Naive B cell (primary cell): ENCODE measurements around the gene PCOLCE2. TPM values are rescaled to one million over a fixed set of nuclear protein-coding genes. Genes with fewer than 3 reads are reported as not detected.

Experiments
- ATAC-seq, 2 donors: fragments of 150-1000 bp; cut with Tn5 transposase; 2 replicates each; pipeline ENCODE4 v1.10.0; 2021; ENCODE audit warnings: low read depth in 2 of 2, mild to moderate bottlenecking in 2 of 2, moderate library complexity in 2 of 2
- DNase-seq: peaks from one replicate; pipeline ENCODE4 v3.0.0; 2022
- H3K27ac Mint-ChIP-seq, 6 donors: one replicate each; pipeline ENCODE4 v1.8.0; 2020 to 2022; ENCODE audit warnings: mild to moderate bottlenecking in 6 of 6, mixed read lengths in 6 of 6, moderate library complexity in 5 of 6, inconsistent platforms in 2 of 6
- H3K27me3 Mint-ChIP-seq, 3 donors: one replicate each; pipeline ENCODE4 v1.8.0; 2021 to 2022; ENCODE audit warnings: mixed read lengths in 3 of 3, mild to moderate bottlenecking in 1 of 3
- H3K36me3 Mint-ChIP-seq, 2 donors: one replicate each; pipeline ENCODE4 v1.8.0; 2020 to 2022; ENCODE audit warnings: mixed read lengths in 2 of 2, inconsistent platforms in 1 of 2, mild to moderate bottlenecking in 1 of 2
- H3K4me1 Mint-ChIP-seq, 3 donors: one replicate each; pipeline ENCODE4 v1.8.0; 2020 to 2022; ENCODE audit warnings: mixed read lengths in 3 of 3, inconsistent platforms in 1 of 3, mild to moderate bottlenecking in 1 of 3, moderate library complexity in 1 of 3
- H3K4me3 Mint-ChIP-seq, 8 donors: one replicate each; pipeline ENCODE4 v1.8.0; 2020 to 2022; ENCODE audit warnings: mild to moderate bottlenecking in 8 of 8, mixed read lengths in 8 of 8, moderate library complexity in 8 of 8, inconsistent platforms in 2 of 8
- H3K9me3 Mint-ChIP-seq, 7 donors: one replicate each; pipeline ENCODE4 v1.8.0; 2020 to 2022; ENCODE audit warnings: mixed read lengths in 7 of 7, mild to moderate bottlenecking in 5 of 7, inconsistent platforms in 2 of 7, moderate library complexity in 1 of 7
- polyA plus RNA-seq, 6 donors: library from polyadenylated mRNA; unstranded; fragments of 300-500 nt; fragmentation: Illumina TruSeq; gene quantifications; one replicate each; pipeline ENCODE4 v1.2.3, GENCODE V29; 2021; ENCODE audit warnings: low read depth in 6 of 6

Gene PCOLCE2
- polyA plus RNA-seq, 6 donors from 2014 or later = not detected

- peaks cover 0 to 5% (median 0%) of the 10 kb centered on the region in 3 donors for H3K27me3 Mint-ChIP-seq
- no peak for DNase-seq
- H3K4me3 Mint-ChIP-seq = no peak overlapping the region
- ATAC-seq = no peak
- H3K9me3 Mint-ChIP-seq = peaks cover 0 to 6% (median 0%) of the 10 kb centered on the region in 7 donors
- H3K4me1 Mint-ChIP-seq = no peaks in the 10 kb centered on the region
- no peak overlapping the region for H3K27ac Mint-ChIP-seq
- no peaks in the 10 kb centered on the region for H3K36me3 Mint-ChIP-seq
Observed at GRCh38 chr3:142849148-142849547, 39.7 kb downstream of the PCOLCE2 start.

GRCh38 chr3:142846779-142847577 is 41.9 kb downstream of the PCOLCE2 start:
- no peak overlapping the region for H3K27ac Mint-ChIP-seq
- no peak for DNase-seq
- H3K4me3 Mint-ChIP-seq = no peak overlapping the region
- H3K36me3 Mint-ChIP-seq = no peaks in the 10 kb centered on the region
- peaks cover 0 to 8% (median 0%) of the 10 kb centered on the region in 7 donors for H3K9me3 Mint-ChIP-seq
- no peak for ATAC-seq
- H3K4me1 Mint-ChIP-seq = no peaks in the 10 kb centered on the region
- H3K27me3 Mint-ChIP-seq = peaks cover 0 to 5% (median 0%) of the 10 kb centered on the region in 3 donors

GRCh38 chr3:142844339-142844977 is 44.4 kb downstream of the PCOLCE2 start:
- Mint-ChIP-seq H3K4me1 (no peaks in the 10 kb centered on the region), H3K4me3 (no peak overlapping the region), H3K36me3 (no peaks in the 10 kb centered on the region), H3K9me3 (peaks cover 0 to 8% (median 0%) of the 10 kb centered on the region in 7 donors), H3K27ac (no peak overlapping the region), H3K27me3 (peaks cover 0 to 9% (median 0%) of the 10 kb centered on the region in 3 donors)
- no peak for ATAC-seq
- DNase-seq = no peak

- H3K4me1 Mint-ChIP-seq = no peaks in the 10 kb centered on the region
- H3K36me3 Mint-ChIP-seq = no peaks in the 10 kb centered on the region
- peaks cover 0 to 8% (median 0%) of the 10 kb centered on the region in 7 donors for H3K9me3 Mint-ChIP-seq
- H3K27me3 Mint-ChIP-seq = peaks cover 0 to 24% (median 4%) of the 10 kb centered on the region in 3 donors
- no peak overlapping the region for H3K4me3 Mint-ChIP-seq
- DNase-seq (no peak), ATAC-seq (no peak)
- H3K27ac Mint-ChIP-seq = no peak overlapping the region
Observed at GRCh38 chr3:142839831-142840230, 49.1 kb downstream of the PCOLCE2 start.

- Mint-ChIP-seq H3K9me3 (no peaks in the 10 kb centered on the region), H3K27ac (no peak overlapping the region), H3K4me1 (no peaks in the 10 kb centered on the region), H3K36me3 (no peaks in the 10 kb centered on the region), H3K27me3 (peaks cover 4 to 25% (median 13%) of the 10 kb centered on the region in 3 donors), H3K4me3 (no peak overlapping the region)
- ATAC-seq (no peak), DNase-seq (no peak)
Observed at GRCh38 chr3:142837526-142837925, 51.4 kb downstream of the PCOLCE2 start.

GRCh38 chr3:142828703-142829305 is 60.1 kb downstream of the PCOLCE2 start:
- Mint-ChIP-seq H3K36me3 (no peaks in the 10 kb centered on the region), H3K27me3 (peaks cover 13 to 46% (median 25%) of the 10 kb centered on the region in 3 donors), H3K4me1 (no peaks in the 10 kb centered on the region), H3K27ac (peak overlapping the region in 1 of 6 donors; percentile 64), H3K4me3 (no peak overlapping the region), H3K9me3 (no peaks in the 10 kb centered on the region)
- peak; percentile 59 to 71 for ATAC-seq
- peak; percentile 3 for DNase-seq

- H3K4me3 Mint-ChIP-seq = no peak overlapping the region
- DNase-seq (no peak), ATAC-seq (no peak)
- no peaks in the 10 kb centered on the region for H3K36me3 Mint-ChIP-seq
- H3K27ac Mint-ChIP-seq = no peak overlapping the region
- no peaks in the 10 kb centered on the region for H3K9me3 Mint-ChIP-seq
- peaks cover 4 to 7% (median 7%) of the 10 kb centered on the region in 3 donors for H3K27me3 Mint-ChIP-seq
- H3K4me1 Mint-ChIP-seq = peaks cover 0 to 2% (median 0%) of the 10 kb centered on the region in 3 donors
Observed at GRCh38 chr3:142819179-142819578, 69.7 kb downstream of the PCOLCE2 start.

GRCh38 chr3:142818651-142819050 is 70.2 kb downstream of the PCOLCE2 start:
- H3K4me1 Mint-ChIP-seq = peaks cover 0 to 2% (median 0%) of the 10 kb centered on the region in 3 donors
- ATAC-seq = no peak
- no peak overlapping the region for H3K4me3 Mint-ChIP-seq
- no peak for DNase-seq
- peaks cover 4 to 7% (median 7%) of the 10 kb centered on the region in 3 donors for H3K27me3 Mint-ChIP-seq
- H3K36me3 Mint-ChIP-seq = no peaks in the 10 kb centered on the region
- no peaks in the 10 kb centered on the region for H3K9me3 Mint-ChIP-seq
- H3K27ac Mint-ChIP-seq = no peak overlapping the region

GRCh38 chr3:142817897-142818296 is 71.0 kb downstream of the PCOLCE2 start:
- no peak for DNase-seq
- Mint-ChIP-seq H3K4me3 (no peak overlapping the region), H3K9me3 (no peaks in the 10 kb centered on the region), H3K36me3 (no peaks in the 10 kb centered on the region), H3K4me1 (peaks cover 0 to 2% (median 0%) of the 10 kb centered on the region in 3 donors), H3K27me3 (peaks cover 4 to 7% (median 7%) of the 10 kb centered on the region in 3 donors), H3K27ac (no peak overlapping the region)
- ATAC-seq = no peak

GRCh38 chr3:142817356-142817755 is 71.5 kb downstream of the PCOLCE2 start:
- H3K27me3 Mint-ChIP-seq = peaks cover 4 to 7% (median 7%) of the 10 kb centered on the region in 3 donors
- H3K27ac Mint-ChIP-seq = no peak overlapping the region
- peaks cover 0 to 2% (median 0%) of the 10 kb centered on the region in 3 donors for H3K4me1 Mint-ChIP-seq
- H3K36me3 Mint-ChIP-seq = no peaks in the 10 kb centered on the region
- no peak for ATAC-seq
- no peaks in the 10 kb centered on the region for H3K9me3 Mint-ChIP-seq
- H3K4me3 Mint-ChIP-seq = no peak overlapping the region
- no peak for DNase-seq

GRCh38 chr3:142815803-142816202 is 73.1 kb downstream of the PCOLCE2 start:
- no peak for DNase-seq
- Mint-ChIP-seq H3K4me1 (peaks cover 0 to 2% (median 0%) of the 10 kb centered on the region in 3 donors), H3K4me3 (no peak overlapping the region), H3K36me3 (no peaks in the 10 kb centered on the region), H3K27me3 (peaks cover 7 to 12% (median 7%) of the 10 kb centered on the region in 3 donors), H3K9me3 (no peaks in the 10 kb centered on the region), H3K27ac (no peak overlapping the region)
- ATAC-seq = no peak

- H3K27ac Mint-ChIP-seq = no peak overlapping the region
- H3K4me1 Mint-ChIP-seq = no peaks in the 10 kb centered on the region
- no peak overlapping the region for H3K4me3 Mint-ChIP-seq
- ATAC-seq (no peak), DNase-seq (no peak)
- no peaks in the 10 kb centered on the region for H3K36me3 Mint-ChIP-seq
- peaks cover 0 to 8% (median 5%) of the 10 kb centered on the region in 3 donors for H3K27me3 Mint-ChIP-seq
- H3K9me3 Mint-ChIP-seq = no peaks in the 10 kb centered on the region
Observed at GRCh38 chr3:142809259-142809658, 79.6 kb downstream of the PCOLCE2 start.

GRCh38 chr3:142808103-142808917 is 80.6 kb downstream of the PCOLCE2 start:
- H3K9me3 Mint-ChIP-seq = no peaks in the 10 kb centered on the region
- DNase-seq (no peak), ATAC-seq (no peak)
- no peaks in the 10 kb centered on the region for H3K36me3 Mint-ChIP-seq
- H3K27me3 Mint-ChIP-seq = peaks cover 0 to 8% (median 5%) of the 10 kb centered on the region in 3 donors
- no peak overlapping the region for H3K4me3 Mint-ChIP-seq
- H3K4me1 Mint-ChIP-seq = no peaks in the 10 kb centered on the region
- H3K27ac Mint-ChIP-seq = peak overlapping the region in 1 of 6 donors; percentile 12
